A673 (cell line): Measurements from ENCODE around the gene LRBA. TPM values are rescaled to one million over a fixed set of nuclear protein-coding genes. Genes with fewer than 3 reads are reported as not detected.

Experiments used
- BruUV-seq: library from RNA; stranded (reverse); fragments of 400-500 nt; replicated peaks from 2 replicates; lab custom pipeline; 2021; lab: Mats Ljungman, UMichigan
- CTCF ChIA-PET: fragments of 300-600 bp; sonication (Branson Sonifier 250); formaldehyde crosslinking; loops from one replicate; lab custom pipeline; 2022; ENCODE audit warnings: antibody characterized with exemption; lab: Charles Lee
- POLR2A ChIA-PET: fragments of 300-600 bp; sonication (Branson Sonifier 250); formaldehyde crosslinking; loops from one replicate; lab custom pipeline; 2022; ENCODE audit warnings: antibody characterized with exemption; ENCODE audit not compliant: low non-redundant PET; lab: Charles Lee
- DNase-seq: peaks from one replicate; pipeline ENCODE4 v3.0.0-alpha.2; 2015; ENCODE audit warnings: low spot score
- H3K27ac ChIP-seq: fragments of 200-600 bp; sonication (generic); 2 replicates; pipeline ENCODE4 v1.5.1; 2016; ENCODE audit warnings: mixed run types, low read depth, mild to moderate bottlenecking, mixed read lengths, antibody characterized with exemption, low read length; ENCODE audit not compliant: poor library complexity, severe bottlenecking
- H3K27me3 ChIP-seq: fragments of 200-600 bp; sonication (generic); replicated peaks from 2 replicates; pipeline ENCODE4 v1.6.1; 2017; ENCODE audit warnings: mixed run types, low read depth, mild to moderate bottlenecking, mixed read lengths, antibody characterized with exemption, low read length; ENCODE audit not compliant: insufficient read depth, poor library complexity
- H3K36me3 ChIP-seq: fragments of 200-600 bp; sonication (generic); 2 replicates; pipeline ENCODE4 v1.6.1; 2016; ENCODE audit warnings: mixed run types, mild to moderate bottlenecking, mixed read lengths, antibody characterized with exemption, low read length; ENCODE audit not compliant: insufficient read depth, poor library complexity, severe bottlenecking
- H3K4me1 ChIP-seq: fragments of 200-600 bp; sonication (generic); 2 replicates; pipeline ENCODE4 v1.6.1; 2017; ENCODE audit warnings: mixed run types, mild to moderate bottlenecking, mixed read lengths, antibody characterized with exemption, low read length; ENCODE audit not compliant: insufficient read depth, poor library complexity, severe bottlenecking
- H3K4me3 ChIP-seq: fragments of 200-600 bp; sonication (generic); 2 replicates; pipeline ENCODE4 v1.5.1; 2016; ENCODE audit warnings: low read depth, mixed run types, mild to moderate bottlenecking, mixed read lengths, low read length; ENCODE audit not compliant: poor library complexity, severe bottlenecking
- H3K9me3 ChIP-seq: fragments of 200-600 bp; sonication (generic); 2 replicates; pipeline ENCODE4 v1.6.1; 2016; ENCODE audit warnings: mixed run types, low read depth, mild to moderate bottlenecking, mixed read lengths, antibody characterized with exemption, low read length; ENCODE audit not compliant: poor library complexity, severe bottlenecking
- EZH2 ChIP-seq: fragments of 200-600 bp; sonication (generic); IDR thresholded peaks from 2 replicates; pipeline ENCODE4 v1.6.1; 2017; ENCODE audit warnings: borderline replicate concordance, low read depth, mild to moderate bottlenecking, mixed read lengths, antibody characterized with exemption, low read length; ENCODE audit not compliant: poor library complexity, severe bottlenecking
- intact Hi-C: fragments of 100-400 bp; cut with micrococcal nuclease; formaldehyde crosslinking; loops from one replicate; pipeline ENCODE4 v1.10.0; 2022; ENCODE audit not compliant: unreplicated experiment
- total RNA-seq: library from RNA; stranded (reverse); gene quantifications from 2 replicates; pipeline ENCODE4 v1.2.3, GENCODE V29; 2021
- TF ChIP-seq, protein P1 (sequence below): fragments of 300-800, 200-600 bp; sonication (generic); conservative IDR thresholded peaks from 2 replicates; pipeline ENCODE4 v1.5.1; 2017; ENCODE audit warnings: low read depth, mild to moderate bottlenecking, antibody characterized with exemption, low read length, moderate library complexity, mixed read lengths

LRBA gene
- total RNA-seq, 1 experiment from 2014 or later: 35.7 TPM

DNA sequence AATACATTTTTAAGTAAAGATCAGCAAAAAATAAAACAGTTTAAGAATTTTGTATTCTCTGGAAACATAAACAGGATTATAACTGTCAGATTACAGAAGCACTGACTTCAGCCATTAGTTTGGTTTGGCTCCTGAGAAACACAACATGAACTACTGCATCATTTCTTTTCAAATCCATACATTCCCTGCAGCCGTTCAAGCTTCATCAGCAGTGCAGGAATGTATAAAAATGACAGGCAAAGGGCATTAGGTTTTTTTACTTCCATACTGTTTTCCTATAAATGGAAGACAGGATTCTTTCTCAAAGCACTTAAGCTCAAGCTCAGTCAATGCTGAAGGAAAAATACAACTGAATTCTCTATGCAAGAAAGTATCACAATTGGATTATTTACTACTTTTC lies 437.3 kb downstream of the LRBA start:
- intact Hi-C loops: no loop called here
- no peak overlapping the region for H3K27ac ChIP-seq
- no peak for DNase-seq
- no peaks in the 10 kb centered on the region for H3K4me1 ChIP-seq
- H3K9me3 ChIP-seq: no peaks in the 10 kb centered on the region
- POLR2A ChIA-PET: no interaction called here
- no peak for TF ChIP-seq EZH2
- TF ChIP-seq, protein P1, sequence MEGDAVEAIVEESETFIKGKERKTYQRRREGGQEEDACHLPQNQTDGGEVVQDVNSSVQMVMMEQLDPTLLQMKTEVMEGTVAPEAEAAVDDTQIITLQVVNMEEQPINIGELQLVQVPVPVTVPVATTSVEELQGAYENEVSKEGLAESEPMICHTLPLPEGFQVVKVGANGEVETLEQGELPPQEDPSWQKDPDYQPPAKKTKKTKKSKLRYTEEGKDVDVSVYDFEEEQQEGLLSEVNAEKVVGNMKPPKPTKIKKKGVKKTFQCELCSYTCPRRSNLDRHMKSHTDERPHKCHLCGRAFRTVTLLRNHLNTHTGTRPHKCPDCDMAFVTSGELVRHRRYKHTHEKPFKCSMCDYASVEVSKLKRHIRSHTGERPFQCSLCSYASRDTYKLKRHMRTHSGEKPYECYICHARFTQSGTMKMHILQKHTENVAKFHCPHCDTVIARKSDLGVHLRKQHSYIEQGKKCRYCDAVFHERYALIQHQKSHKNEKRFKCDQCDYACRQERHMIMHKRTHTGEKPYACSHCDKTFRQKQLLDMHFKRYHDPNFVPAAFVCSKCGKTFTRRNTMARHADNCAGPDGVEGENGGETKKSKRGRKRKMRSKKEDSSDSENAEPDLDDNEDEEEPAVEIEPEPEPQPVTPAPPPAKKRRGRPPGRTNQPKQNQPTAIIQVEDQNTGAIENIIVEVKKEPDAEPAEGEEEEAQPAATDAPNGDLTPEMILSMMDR: no peak
- no peaks in the 10 kb centered on the region for H3K36me3 ChIP-seq
- BruUV-seq: no TSS peak
- H3K4me3 ChIP-seq: no peak overlapping the region
- CTCF ChIA-PET: no interaction called here
- no peaks in the 10 kb centered on the region for H3K27me3 ChIP-seq

DNA sequence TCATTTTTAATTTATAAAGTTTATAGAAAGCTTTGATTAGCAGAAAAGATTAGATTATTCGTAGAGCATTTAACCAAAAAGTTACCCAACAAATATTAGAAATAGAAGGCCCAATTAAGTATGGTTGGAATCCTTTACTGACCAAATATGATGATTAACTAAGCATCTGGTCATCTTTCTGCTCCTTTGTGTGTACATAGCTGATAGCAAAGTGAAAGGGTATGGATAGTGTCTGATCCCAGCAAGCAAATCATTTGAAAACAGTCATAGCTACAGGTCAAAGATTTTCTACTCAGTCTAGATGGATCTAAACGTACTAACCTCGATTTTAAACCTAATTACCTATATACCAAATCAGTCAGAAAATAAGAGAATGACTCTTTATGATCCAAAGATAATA lies 440.4 kb downstream of the LRBA start:
- no peaks in the 10 kb centered on the region for H3K36me3 ChIP-seq
- no peaks in the 10 kb centered on the region for H3K4me1 ChIP-seq
- no peak for DNase-seq
- BruUV-seq: no TSS peak
- no peaks in the 10 kb centered on the region for H3K9me3 ChIP-seq
- no peaks in the 10 kb centered on the region for H3K27me3 ChIP-seq
- intact Hi-C loops: no loop called here
- POLR2A ChIA-PET: no interaction called here
- no peak overlapping the region for H3K27ac ChIP-seq
- CTCF ChIA-PET: no interaction called here
- TF ChIP-seq, protein P1: no peak
- no peak for TF ChIP-seq EZH2
- no peak overlapping the region for H3K4me3 ChIP-seq

DNA sequence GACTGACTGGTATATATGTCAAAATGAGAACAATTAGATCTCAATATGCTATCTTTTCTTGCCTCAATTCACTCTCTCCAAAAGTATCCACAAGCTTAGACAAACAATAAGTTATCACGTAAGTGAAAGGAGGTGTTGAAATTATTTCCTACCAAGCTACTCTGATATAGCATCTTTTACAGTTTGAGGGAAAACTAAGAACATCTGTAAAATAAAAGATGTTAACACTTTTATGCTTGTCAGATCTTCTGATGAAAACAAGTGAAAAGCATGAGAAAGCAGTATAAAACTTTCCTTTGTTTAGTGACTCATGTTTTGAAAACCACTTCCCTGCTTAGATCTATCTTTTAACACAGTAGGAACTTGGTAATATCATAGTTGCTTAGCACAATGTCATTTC lies 441.6 kb downstream of the LRBA start:
- ChIA-PET CTCF (no interaction called here), POLR2A (no interaction called here)
- Histone ChIP-seq H3K27ac (no peak overlapping the region), H3K27me3 (no peaks in the 10 kb centered on the region), H3K9me3 (no peaks in the 10 kb centered on the region), H3K4me3 (no peak overlapping the region), H3K36me3 (no peaks in the 10 kb centered on the region), H3K4me1 (no peaks in the 10 kb centered on the region)
- no TSS peak for BruUV-seq
- no peak for DNase-seq
- no peak for TF ChIP-seq EZH2
- intact Hi-C loops: no loop called here
